CD4-positive, CD25-positive, alpha-beta regulatory T cell (primary cell): ENCODE results near the gene TNS4. TPM values are rescaled to one million over a fixed set of nuclear protein-coding genes. Genes with fewer than 3 reads are reported as not detected.

Experiments
- ATAC-seq, 2 donors: fragments of 150-1000 bp; cut with Tn5 transposase; one replicate each; pipeline ENCODE4 v1.10.0; 2021; ENCODE audit warnings: low read depth in 2 of 2, moderate number of reproducible peaks in 2 of 2, moderate library complexity in 1 of 2
- DNase-seq, 3 donors: peaks; one replicate each; pipeline versions ENCODE4 v3.0.0 to v3.0.0-alpha.2; 2012 to 2022; ENCODE audit warnings: mixed read lengths in 1 of 3
- H3K27ac ChIP-seq: one replicate; pipeline ENCODE4 v1.7.0; 2013; ENCODE audit warnings: mild to moderate bottlenecking, low read length; ENCODE audit not compliant: insufficient read depth, poor library complexity, severe bottlenecking
- H3K27me3 ChIP-seq: one replicate; pipeline ENCODE4 v1.7.0; 2013; ENCODE audit warnings: low read length; ENCODE audit not compliant: control insufficient read depth, insufficient read depth
- H3K36me3 ChIP-seq: one replicate; pipeline ENCODE4 v1.7.0; 2013; ENCODE audit warnings: mild to moderate bottlenecking, low read length, moderate library complexity; ENCODE audit not compliant: control insufficient read depth, insufficient read depth
- H3K4me1 ChIP-seq: 2 replicates; pipeline ENCODE4 v1.7.0; 2013; ENCODE audit warnings: mild to moderate bottlenecking, low read length; ENCODE audit not compliant: insufficient read depth, control insufficient read depth, poor library complexity, severe bottlenecking
- H3K4me3 ChIP-seq: one replicate; pipeline ENCODE4 v1.7.0; 2013; ENCODE audit warnings: low read depth, mild to moderate bottlenecking, low read length, moderate library complexity
- H3K9me3 ChIP-seq, 2 experiments: 1 replicate in 1 of 2; 2 replicates in 1 of 2; pipeline ENCODE4 v1.7.0; 2013; ENCODE audit warnings: low read length in 2 of 2, mild to moderate bottlenecking in 1 of 2, moderate library complexity in 1 of 2; ENCODE audit not compliant: control insufficient read depth in 2 of 2
- H3K27ac Mint-ChIP-seq, 3 donors: one replicate each; pipeline ENCODE4 v1.8.0; 2020 to 2022; ENCODE audit warnings: mild to moderate bottlenecking in 3 of 3, mixed read lengths in 3 of 3, moderate library complexity in 2 of 3
- H3K27me3 Mint-ChIP-seq: one replicate; pipeline ENCODE4 v1.8.0; 2022; ENCODE audit warnings: mild to moderate bottlenecking, mixed read lengths
- H3K36me3 Mint-ChIP-seq: one replicate; pipeline ENCODE4 v1.8.0; 2020; ENCODE audit warnings: mixed read lengths
- H3K4me1 Mint-ChIP-seq, 4 donors: one replicate each; pipeline ENCODE4 v1.8.0; 2020 to 2022; ENCODE audit warnings: mixed read lengths in 4 of 4, mild to moderate bottlenecking in 1 of 4
- H3K4me3 Mint-ChIP-seq, 4 donors: one replicate each; pipeline ENCODE4 v1.8.0; 2020 to 2022; ENCODE audit warnings: mild to moderate bottlenecking in 4 of 4, mixed read lengths in 4 of 4, moderate library complexity in 3 of 4
- H3K9me3 Mint-ChIP-seq, 7 donors: one replicate each; pipeline ENCODE4 v1.8.0; 2020 to 2022; ENCODE audit warnings: mixed read lengths in 7 of 7, mild to moderate bottlenecking in 3 of 7, moderate library complexity in 2 of 7
- polyA plus RNA-seq, 4 donors: library from polyadenylated mRNA; unstranded; fragments of 300-500 nt; fragmentation: Illumina TruSeq; gene quantifications; one replicate each; pipeline ENCODE4 v1.2.3, GENCODE V29; 2021
- total RNA-seq: library from RNA; stranded (reverse); gene quantifications from one replicate; pipeline ENCODE4 v1.2.3, GENCODE V29; 2022

The TNS4 gene
- total and polyA plus RNA-seq, 5 donors from 2014 or later = 0.16 to 1.1 TPM; not detected in 3

DNA sequence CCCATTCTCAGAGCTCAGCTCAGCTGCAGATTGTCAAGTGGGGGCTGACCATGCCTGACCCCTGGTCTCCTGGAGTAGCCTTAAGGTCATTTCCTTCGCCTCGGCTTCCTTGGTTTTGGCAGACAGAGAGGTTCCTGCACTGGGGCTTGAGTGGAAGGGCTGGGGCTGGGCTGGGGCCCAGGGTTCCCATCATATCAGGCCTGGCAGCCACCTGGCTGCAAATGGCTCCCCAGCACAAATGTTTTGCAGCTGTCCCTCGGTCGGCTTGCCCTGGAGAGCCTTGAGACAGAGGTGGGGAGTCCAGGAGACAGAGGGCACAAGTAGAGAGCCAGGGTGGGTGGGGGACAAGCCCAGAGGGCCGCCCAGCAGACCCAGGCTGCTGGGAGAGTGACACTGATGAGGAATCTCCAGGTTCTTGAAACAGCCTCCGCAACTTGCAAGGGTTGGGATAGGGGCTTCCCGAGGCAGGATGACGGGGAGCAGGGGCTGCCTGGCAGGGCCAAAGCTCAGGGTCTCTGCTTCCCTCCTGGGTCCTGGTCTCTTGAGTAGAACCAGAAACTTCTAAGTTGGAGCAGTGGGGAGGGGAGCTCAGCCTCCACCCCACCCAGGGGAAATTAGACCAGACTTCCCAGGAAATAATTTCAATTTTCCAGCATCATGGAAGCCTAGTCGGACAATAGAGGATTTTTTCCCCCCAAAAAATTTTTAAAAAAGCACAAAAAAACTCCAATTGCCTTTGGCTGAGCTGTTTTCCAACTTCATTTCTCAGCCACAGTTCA, 38.9 kb downstream of the TNS4 start:
- no peak overlapping the region for H3K27ac Mint-ChIP-seq
- no peaks in the 10 kb centered on the region for H3K27me3 ChIP-seq
- H3K27ac ChIP-seq = no peak overlapping the region
- DNase-seq = no peak
- no peaks in the 10 kb centered on the region for H3K9me3 ChIP-seq
- H3K4me1 ChIP-seq = no peaks in the 10 kb centered on the region
- no peak for ATAC-seq
- H3K27me3 Mint-ChIP-seq = peaks cover 18% of the 10 kb centered on the region
- no peak overlapping the region for H3K4me3 ChIP-seq
- H3K9me3 Mint-ChIP-seq = peaks cover 0 to 2% (median 0%) of the 10 kb centered on the region in 7 donors
- no peaks in the 10 kb centered on the region for H3K36me3 ChIP-seq
- H3K36me3 Mint-ChIP-seq = no peaks in the 10 kb centered on the region
- no peak overlapping the region for H3K4me3 Mint-ChIP-seq
- H3K4me1 Mint-ChIP-seq = no peaks in the 10 kb centered on the region

GRCh38 chr17:40461732-40462342, 39.6 kb downstream of the TNS4 start:
- no peak overlapping the region for H3K27ac ChIP-seq
- Mint-ChIP-seq H3K9me3 (peaks cover 0 to 2% (median 0%) of the 10 kb centered on the region in 7 donors), H3K27ac (no peak overlapping the region), H3K4me1 (no peaks in the 10 kb centered on the region), H3K36me3 (no peaks in the 10 kb centered on the region), H3K27me3 (peaks cover 15% of the 10 kb centered on the region), H3K4me3 (no peak overlapping the region)
- H3K36me3 ChIP-seq = no peaks in the 10 kb centered on the region
- ATAC-seq = no peak
- H3K4me1 ChIP-seq = no peaks in the 10 kb centered on the region
- H3K4me3 ChIP-seq = no peak overlapping the region
- H3K9me3 ChIP-seq = no peaks in the 10 kb centered on the region
- DNase-seq = no peak
- no peaks in the 10 kb centered on the region for H3K27me3 ChIP-seq

DNA sequence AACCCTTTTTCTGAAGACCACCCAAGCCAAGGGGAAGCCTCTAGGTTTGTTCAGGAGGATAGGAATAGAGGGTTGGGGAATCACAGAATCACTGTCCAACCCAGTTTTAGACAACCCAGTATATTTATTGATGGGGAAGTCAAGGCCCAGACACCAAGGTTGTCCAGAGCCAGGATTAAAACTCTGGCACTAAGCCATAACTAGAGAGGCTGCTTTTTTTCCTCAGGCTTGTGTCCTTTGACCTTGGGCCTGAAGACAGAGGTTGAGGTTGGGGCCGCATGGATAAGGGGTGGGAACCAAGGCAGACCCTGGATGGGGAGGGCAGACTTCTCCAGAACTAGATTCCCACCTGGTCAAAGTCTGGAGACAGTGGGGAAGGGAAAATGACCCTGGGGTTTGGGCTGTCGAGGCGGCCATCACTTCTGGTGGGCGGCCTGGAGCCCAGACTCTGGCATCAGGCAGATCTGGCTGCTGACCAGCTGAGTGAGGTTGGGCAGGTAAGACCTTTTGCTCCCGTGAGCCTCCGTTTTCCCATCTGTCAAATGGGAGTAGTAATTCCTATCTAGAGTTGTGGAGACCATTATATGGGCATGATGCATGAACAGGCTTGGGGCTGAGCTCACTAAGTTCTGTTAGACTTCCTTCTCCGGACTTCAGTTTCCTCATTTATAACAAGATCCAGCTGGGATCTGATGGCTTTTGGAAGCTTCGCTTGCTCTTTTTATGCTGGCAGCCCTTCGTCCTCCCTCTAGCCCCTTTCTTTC, 40.3 kb downstream of the TNS4 start:
- Mint-ChIP-seq H3K27ac (no peak overlapping the region), H3K27me3 (peaks cover 14% of the 10 kb centered on the region), H3K36me3 (no peaks in the 10 kb centered on the region), H3K9me3 (peaks cover 0 to 2% (median 0%) of the 10 kb centered on the region in 7 donors), H3K4me1 (no peaks in the 10 kb centered on the region), H3K4me3 (no peak overlapping the region)
- ATAC-seq (no peak), DNase-seq (no peak)
- Histone ChIP-seq H3K4me1 (no peaks in the 10 kb centered on the region), H3K27ac (no peak overlapping the region), H3K4me3 (no peak overlapping the region), H3K9me3 (no peaks in the 10 kb centered on the region), H3K27me3 (no peaks in the 10 kb centered on the region), H3K36me3 (no peaks in the 10 kb centered on the region)

GRCh38 chr17:40460604-40460967, 40.8 kb downstream of the TNS4 start:
- Histone ChIP-seq H3K4me3 (no peak overlapping the region), H3K27me3 (no peaks in the 10 kb centered on the region), H3K4me1 (no peaks in the 10 kb centered on the region), H3K9me3 (no peaks in the 10 kb centered on the region), H3K36me3 (no peaks in the 10 kb centered on the region), H3K27ac (no peak overlapping the region)
- peaks cover 0 to 2% (median 0%) of the 10 kb centered on the region in 7 donors for H3K9me3 Mint-ChIP-seq
- DNase-seq (no peak), ATAC-seq (no peak)
- no peaks in the 10 kb centered on the region for H3K36me3 Mint-ChIP-seq
- no peak overlapping the region for H3K4me3 Mint-ChIP-seq
- H3K4me1 Mint-ChIP-seq = no peaks in the 10 kb centered on the region
- H3K27me3 Mint-ChIP-seq = peaks cover 10% of the 10 kb centered on the region
- H3K27ac Mint-ChIP-seq = no peak overlapping the region

DNA sequence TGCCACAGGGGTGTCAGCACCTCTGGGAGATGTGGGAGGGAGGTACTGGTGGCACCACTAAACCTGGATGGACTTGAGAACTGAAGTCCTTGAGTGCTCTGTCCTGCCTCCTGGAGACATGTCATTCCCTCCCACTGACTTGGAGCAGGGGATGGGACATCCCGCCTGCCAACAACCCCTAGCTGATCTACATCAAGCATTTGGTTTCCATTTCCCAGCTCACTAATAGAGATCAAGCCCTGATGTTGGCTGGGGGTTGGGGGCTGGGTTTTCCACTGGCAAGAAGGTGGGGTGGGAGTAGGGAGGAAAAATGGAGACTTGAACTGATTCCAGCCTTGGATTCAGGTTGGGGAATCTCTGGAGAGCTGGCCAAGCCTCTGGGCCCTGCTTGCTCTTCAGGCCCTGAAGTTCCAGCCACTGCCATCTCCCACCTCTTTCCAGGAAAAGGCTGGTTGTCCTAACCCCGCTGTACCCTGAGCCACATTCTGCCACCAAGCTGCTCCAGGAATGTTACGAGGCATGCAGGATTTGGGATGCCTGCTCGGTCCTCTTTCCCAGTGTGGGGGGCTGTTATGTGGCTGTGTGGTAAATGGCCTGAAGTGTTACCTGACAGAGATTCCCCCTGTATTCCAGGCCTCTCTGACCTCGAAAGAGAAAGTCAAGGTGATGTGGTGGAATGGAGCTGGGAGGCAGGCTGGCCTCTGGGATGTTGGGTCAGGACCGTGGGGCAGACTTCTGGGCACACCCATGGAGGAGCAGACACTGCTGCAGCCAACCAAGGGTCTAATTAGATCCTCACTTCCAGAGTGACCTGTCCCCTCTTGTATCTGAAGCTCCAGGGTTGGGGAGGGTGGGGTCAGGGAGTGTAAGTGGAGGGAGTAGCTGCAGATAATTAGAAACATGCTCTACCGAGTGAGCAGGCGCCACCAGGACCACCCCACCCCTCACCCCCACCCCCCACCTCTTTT, 41.5 kb downstream of the TNS4 start:
- Histone ChIP-seq H3K9me3 (no peaks in the 10 kb centered on the region), H3K4me1 (no peaks in the 10 kb centered on the region), H3K27ac (no peak overlapping the region), H3K36me3 (no peaks in the 10 kb centered on the region), H3K4me3 (no peak overlapping the region), H3K27me3 (no peaks in the 10 kb centered on the region)
- no peak for DNase-seq
- H3K4me1 Mint-ChIP-seq = no peaks in the 10 kb centered on the region
- ATAC-seq = no peak
- peaks cover 0 to 2% (median 0%) of the 10 kb centered on the region in 7 donors for H3K9me3 Mint-ChIP-seq
- H3K4me3 Mint-ChIP-seq = no peak overlapping the region
- H3K27ac Mint-ChIP-seq = no peak overlapping the region
- H3K36me3 Mint-ChIP-seq = no peaks in the 10 kb centered on the region
- H3K27me3 Mint-ChIP-seq = peaks cover 8% of the 10 kb centered on the region

GRCh38 chr17:40458851-40459482, 42.5 kb downstream of the TNS4 start:
- Mint-ChIP-seq H3K4me3 (no peak overlapping the region), H3K9me3 (no peaks in the 10 kb centered on the region), H3K27me3 (peaks cover 5% of the 10 kb centered on the region), H3K27ac (peak overlapping the region in 1 of 3 donors; percentile 2), H3K4me1 (no peaks in the 10 kb centered on the region), H3K36me3 (no peaks in the 10 kb centered on the region)
- no peak overlapping the region for H3K4me3 ChIP-seq
- H3K4me1 ChIP-seq = no peaks in the 10 kb centered on the region
- H3K36me3 ChIP-seq = no peaks in the 10 kb centered on the region
- no peak overlapping the region for H3K27ac ChIP-seq
- DNase-seq (no peak), ATAC-seq (no peak)
- H3K27me3 ChIP-seq = no peaks in the 10 kb centered on the region
- no peaks in the 10 kb centered on the region for H3K9me3 ChIP-seq
